Measurements from ENCODE around the gene RILPL1.
"Not testable (repeated sequence)": the region's sequence is repeated elsewhere in the genome, so short reads cannot be mapped to it uniquely, and the experiment has no call there.

RILPL1 gene

GRCh38 chr12:123520567-123521474 is 12.7 kb downstream of the RILPL1 start:
- H3K4me1 Mint-ChIP-seq: no peaks in the 10 kb centered on the region
- ATAC-seq (replicated peaks): no peak
- H3K27ac Mint-ChIP-seq: no peak overlapping the region
- H3K4me3 Mint-ChIP-seq: no peak overlapping the region
- no peaks in the 10 kb centered on the region for H3K9me3 Mint-ChIP-seq
- no peaks in the 10 kb centered on the region for H3K27me3 Mint-ChIP-seq
- no peak for DNase-seq
- H3K36me3 Mint-ChIP-seq: peaks cover 1 to 3% of the 10 kb centered on the region in 2 donors

GRCh38 chr12:123519141-123520001 is 14.1 kb downstream of the RILPL1 start:
- no peaks in the 10 kb centered on the region for H3K27me3 Mint-ChIP-seq
- DNase-seq (no peak), ATAC-seq (replicated peaks) (no peak)
- H3K4me1 Mint-ChIP-seq: no peaks in the 10 kb centered on the region
- no peaks in the 10 kb centered on the region for H3K9me3 Mint-ChIP-seq
- H3K27ac Mint-ChIP-seq: peak overlapping the region; percentile 42
- H3K36me3 Mint-ChIP-seq: peaks cover 1 to 3% of the 10 kb centered on the region in 2 donors
- no peak overlapping the region for H3K4me3 Mint-ChIP-seq

- DNase-seq: no peak
These were observed 17.2 kb downstream of the RILPL1 start for GRCh38 chr12:123516216-123516780.

GRCh38 chr12:123514582-123515221 is 18.8 kb downstream of the RILPL1 start:
- not testable (repeated sequence) for H3K4me3 Mint-ChIP-seq; DNase-seq; H3K36me3 Mint-ChIP-seq; H3K27ac Mint-ChIP-seq; H3K27me3 Mint-ChIP-seq; H3K9me3 Mint-ChIP-seq; ATAC-seq (replicated peaks); H3K4me1 Mint-ChIP-seq

More at GRCh38 chr12:123516216-123516780, 17.2 kb downstream of the RILPL1 start:
- Mint-ChIP-seq H3K36me3 (peaks cover 0 to 3% of the 10 kb centered on the region in 2 donors), H3K27me3 (no peaks in the 10 kb centered on the region), H3K4me1 (no peaks in the 10 kb centered on the region), H3K27ac (no peak overlapping the region), H3K9me3 (no peaks in the 10 kb centered on the region), H3K4me3 (no peak overlapping the region)
- no peak for ATAC-seq (replicated peaks)

GRCh38 chr12:123513805-123514204 is 19.7 kb downstream of the RILPL1 start:
- Mint-ChIP-seq H3K36me3 (peaks cover 0 to 3% of the 10 kb centered on the region in 2 donors), H3K4me3 (no peak overlapping the region), H3K27ac (no peak overlapping the region), H3K27me3 (peaks cover 0 to 4% of the 10 kb centered on the region in 2 donors), H3K9me3 (no peaks in the 10 kb centered on the region), H3K4me1 (no peaks in the 10 kb centered on the region)
- DNase-seq (no peak), ATAC-seq (replicated peaks) (no peak)

- H3K4me3 Mint-ChIP-seq: no peak overlapping the region
- ATAC-seq (replicated peaks): no peak
- DNase-seq: no peak
- no peak overlapping the region for H3K27ac Mint-ChIP-seq
- no peaks in the 10 kb centered on the region for H3K4me1 Mint-ChIP-seq
- H3K9me3 Mint-ChIP-seq: no peaks in the 10 kb centered on the region
- peaks cover 0 to 3% of the 10 kb centered on the region in 2 donors for H3K36me3 Mint-ChIP-seq
- H3K27me3 Mint-ChIP-seq: peaks cover 0 to 5% of the 10 kb centered on the region in 2 donors
These were observed 20.5 kb downstream of the RILPL1 start for GRCh38 chr12:123512838-123513665.

- no peak for ATAC-seq (replicated peaks)
- Mint-ChIP-seq H3K27ac (no peak overlapping the region), H3K4me1 (no peaks in the 10 kb centered on the region), H3K4me3 (no peak overlapping the region), H3K27me3 (peaks cover 0 to 5% of the 10 kb centered on the region in 2 donors), H3K36me3 (no peaks in the 10 kb centered on the region), H3K9me3 (no peaks in the 10 kb centered on the region)
- no peak for DNase-seq
These were observed 26.7 kb downstream of the RILPL1 start for GRCh38 chr12:123506843-123507236.

GRCh38 chr12:123506059-123506842 is 27.3 kb downstream of the RILPL1 start:
- Mint-ChIP-seq H3K27ac (no peak overlapping the region), H3K27me3 (peaks cover 0 to 5% of the 10 kb centered on the region in 2 donors), H3K36me3 (no peaks in the 10 kb centered on the region), H3K4me1 (no peaks in the 10 kb centered on the region), H3K9me3 (no peaks in the 10 kb centered on the region), H3K4me3 (no peak overlapping the region)
- DNase-seq (no peak), ATAC-seq (replicated peaks) (no peak)

GRCh38 chr12:123502163-123502704 is 31.3 kb downstream of the RILPL1 start:
- H3K27me3 Mint-ChIP-seq: peaks cover 0 to 3% of the 10 kb centered on the region in 2 donors
- no peak for ATAC-seq (replicated peaks)
- no peaks in the 10 kb centered on the region for H3K9me3 Mint-ChIP-seq
- no peaks in the 10 kb centered on the region for H3K4me1 Mint-ChIP-seq
- H3K4me3 Mint-ChIP-seq: no peak overlapping the region
- no peak overlapping the region for H3K27ac Mint-ChIP-seq
- DNase-seq: no peak
- no peaks in the 10 kb centered on the region for H3K36me3 Mint-ChIP-seq

- ATAC-seq (replicated peaks) (no peak), DNase-seq (no peak)
- no peak overlapping the region for H3K27ac Mint-ChIP-seq
- H3K4me3 Mint-ChIP-seq: no peak overlapping the region
- H3K27me3 Mint-ChIP-seq: peaks cover 0 to 3% of the 10 kb centered on the region in 2 donors
- H3K9me3 Mint-ChIP-seq: no peaks in the 10 kb centered on the region
- no peaks in the 10 kb centered on the region for H3K36me3 Mint-ChIP-seq
- H3K4me1 Mint-ChIP-seq: no peaks in the 10 kb centered on the region
These were observed 34.2 kb downstream of the RILPL1 start for GRCh38 chr12:123499332-123499731.

- H3K27ac Mint-ChIP-seq: no peak overlapping the region
- DNase-seq (no peak), ATAC-seq (replicated peaks) (no peak)
- peaks cover 0 to 6% of the 10 kb centered on the region in 2 donors for H3K27me3 Mint-ChIP-seq
- no peaks in the 10 kb centered on the region for H3K9me3 Mint-ChIP-seq
- H3K4me1 Mint-ChIP-seq: no peaks in the 10 kb centered on the region
- no peak overlapping the region for H3K4me3 Mint-ChIP-seq
- no peaks in the 10 kb centered on the region for H3K36me3 Mint-ChIP-seq
These were observed 35.2 kb downstream of the RILPL1 start for GRCh38 chr12:123498126-123498825.

GRCh38 chr12:123497065-123497464 is 36.5 kb downstream of the RILPL1 start:
- ATAC-seq (replicated peaks) (no peak), DNase-seq (no peak)
- no peaks in the 10 kb centered on the region for H3K4me1 Mint-ChIP-seq

More at GRCh38 chr12:123497065-123497464, 36.5 kb downstream of the RILPL1 start:
- peaks cover 0 to 6% of the 10 kb centered on the region in 2 donors for H3K27me3 Mint-ChIP-seq
- H3K9me3 Mint-ChIP-seq: no peaks in the 10 kb centered on the region
- no peaks in the 10 kb centered on the region for H3K36me3 Mint-ChIP-seq
- no peak overlapping the region for H3K27ac Mint-ChIP-seq
- H3K4me3 Mint-ChIP-seq: no peak overlapping the region

Data from stimulated activated naive B cell treated with anti-CD40 and anti-IgM and Interleukin-4, amounts not matched to agents 10 μg/mL and 1 μg/mL and 100 μg/mL, for 72 hours (primary cell).